ENCODE data around the gene PLA2G2D.

The PLA2G2D gene, protein sequence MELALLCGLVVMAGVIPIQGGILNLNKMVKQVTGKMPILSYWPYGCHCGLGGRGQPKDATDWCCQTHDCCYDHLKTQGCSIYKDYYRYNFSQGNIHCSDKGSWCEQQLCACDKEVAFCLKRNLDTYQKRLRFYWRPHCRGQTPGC

GRCh38 chr1:20119347-20119746 is at the start of gene PLA2G2D:
Gene PLA2G2D, minus strand, starts transcription at chr1:20119536. Its CDS starts 38 bp downstream, at chr1:20119498.
- DNase-seq = no peak

DNA sequence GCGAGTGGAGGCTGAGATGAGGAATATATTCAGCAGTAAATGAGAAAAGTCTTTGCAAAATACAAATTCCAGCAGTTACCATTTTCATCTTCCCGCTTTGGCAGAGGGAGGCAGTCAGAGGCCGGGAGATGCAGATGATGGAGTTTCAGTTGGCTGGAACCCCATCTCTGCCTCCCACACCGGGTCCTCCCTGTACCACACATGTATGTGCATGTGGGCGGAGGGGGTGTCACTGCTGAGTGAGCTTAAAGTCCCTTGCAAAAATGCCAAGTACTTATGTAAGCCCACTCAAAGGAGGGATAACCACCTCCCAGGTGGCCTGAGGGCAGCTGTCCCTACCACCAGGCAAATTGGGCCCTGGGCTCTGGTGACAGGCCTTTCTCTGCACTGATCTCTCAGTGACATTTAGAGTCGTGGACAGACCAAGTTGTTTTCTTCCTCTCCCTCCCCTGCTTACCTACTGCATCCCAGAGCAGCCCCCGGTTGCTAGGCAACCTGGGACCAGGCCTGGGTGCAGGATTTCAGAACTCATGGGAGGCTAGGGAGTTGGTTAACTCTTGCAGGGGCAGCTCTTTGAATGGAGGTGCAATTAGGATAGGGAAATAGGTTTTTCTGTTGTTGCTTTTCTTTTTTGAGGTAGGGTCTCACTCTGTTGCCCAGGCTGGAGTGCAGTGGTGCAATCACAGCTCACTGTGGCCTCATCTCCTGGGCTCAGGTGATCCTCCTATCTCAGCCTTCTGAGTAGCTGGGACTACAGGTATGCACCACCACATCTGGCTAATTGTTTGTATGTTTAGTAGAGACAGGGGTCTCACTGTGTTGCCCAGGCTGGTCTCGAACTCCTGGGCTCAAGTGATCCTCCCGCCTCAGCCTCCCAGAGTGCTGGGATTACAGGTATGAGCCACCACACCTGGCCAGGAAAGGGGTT is 49.5 kb upstream of the PLA2G2D start:
- DNase-seq = no peak

DNA sequence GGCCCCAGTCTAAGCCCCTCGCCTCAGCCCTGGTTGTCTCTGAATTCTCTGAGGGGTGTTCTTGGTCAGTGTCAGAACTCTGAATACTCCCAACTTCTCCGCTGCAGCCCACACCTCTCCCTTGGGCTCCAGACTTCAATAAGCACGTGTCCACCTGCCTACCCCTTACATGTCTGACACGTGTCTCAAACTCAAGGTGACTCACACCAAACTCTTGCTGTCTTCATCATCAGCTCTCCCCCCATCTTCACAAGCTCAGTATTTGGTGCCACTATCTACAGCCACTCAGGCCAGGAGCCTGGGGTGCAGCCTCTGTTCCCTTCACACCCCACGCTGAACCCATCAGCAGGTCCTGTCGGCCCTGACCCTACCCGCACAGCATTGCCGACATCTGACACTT is 47.8 kb upstream of the PLA2G2D start:
- DNase-seq = no peak

DNA sequence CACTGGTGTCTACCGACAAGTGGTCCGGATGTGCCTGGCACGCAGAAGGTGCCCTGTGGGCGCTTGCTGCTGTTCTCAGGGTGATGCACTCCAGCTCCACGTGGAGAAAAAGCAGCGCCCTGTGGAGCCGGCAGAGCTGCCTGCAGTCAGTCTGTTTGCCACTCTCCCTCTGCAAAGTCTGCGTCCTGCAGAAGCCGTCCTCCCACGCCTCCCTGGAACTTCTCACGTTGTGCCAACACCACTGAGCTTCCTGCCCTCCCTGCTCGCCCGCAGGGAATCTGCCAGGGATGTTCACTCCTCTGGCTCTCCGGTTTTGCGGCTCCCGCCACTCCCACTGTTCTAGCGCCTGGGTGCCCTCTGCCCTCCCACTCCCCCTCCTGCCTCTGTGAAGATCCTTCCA is 46.7 kb upstream of the PLA2G2D start:
- peak in 1 of 2 experiments; percentile 34 for DNase-seq

- peak; percentile 70 to 78 for DNase-seq
These were observed 46.2 kb upstream of the PLA2G2D start for GRCh38 chr1:20165522-20165951.

DNA sequence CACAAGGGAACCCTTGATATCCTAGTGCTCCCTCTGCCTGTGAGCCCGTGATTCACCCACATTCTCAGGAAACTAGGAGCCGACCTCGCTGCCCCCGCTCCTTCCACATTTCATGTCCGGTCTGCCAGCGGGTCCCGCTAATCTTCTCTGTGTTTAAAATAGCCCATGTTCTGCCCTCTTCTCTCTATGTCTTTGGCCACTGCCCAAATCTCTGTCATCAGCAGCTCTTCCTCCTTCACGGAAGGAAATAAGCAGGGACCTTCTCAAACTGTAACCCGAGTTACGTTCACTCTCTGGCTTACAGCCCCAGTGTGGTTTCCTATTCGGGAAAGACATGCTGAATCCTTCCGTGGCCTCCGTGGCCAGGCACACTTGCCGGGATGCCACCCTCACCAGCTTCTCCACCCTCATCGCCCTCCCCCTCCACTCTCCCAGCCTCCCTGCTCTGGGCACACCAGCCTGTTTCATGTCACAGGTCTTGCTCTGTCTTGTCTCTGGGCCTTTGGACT is 45.4 kb upstream of the PLA2G2D start:
- peak; percentile 29 to 52 for DNase-seq

GRCh38 chr1:20160034-20160433 is 40.7 kb upstream of the PLA2G2D start:
- DNase-seq = no peak

DNA sequence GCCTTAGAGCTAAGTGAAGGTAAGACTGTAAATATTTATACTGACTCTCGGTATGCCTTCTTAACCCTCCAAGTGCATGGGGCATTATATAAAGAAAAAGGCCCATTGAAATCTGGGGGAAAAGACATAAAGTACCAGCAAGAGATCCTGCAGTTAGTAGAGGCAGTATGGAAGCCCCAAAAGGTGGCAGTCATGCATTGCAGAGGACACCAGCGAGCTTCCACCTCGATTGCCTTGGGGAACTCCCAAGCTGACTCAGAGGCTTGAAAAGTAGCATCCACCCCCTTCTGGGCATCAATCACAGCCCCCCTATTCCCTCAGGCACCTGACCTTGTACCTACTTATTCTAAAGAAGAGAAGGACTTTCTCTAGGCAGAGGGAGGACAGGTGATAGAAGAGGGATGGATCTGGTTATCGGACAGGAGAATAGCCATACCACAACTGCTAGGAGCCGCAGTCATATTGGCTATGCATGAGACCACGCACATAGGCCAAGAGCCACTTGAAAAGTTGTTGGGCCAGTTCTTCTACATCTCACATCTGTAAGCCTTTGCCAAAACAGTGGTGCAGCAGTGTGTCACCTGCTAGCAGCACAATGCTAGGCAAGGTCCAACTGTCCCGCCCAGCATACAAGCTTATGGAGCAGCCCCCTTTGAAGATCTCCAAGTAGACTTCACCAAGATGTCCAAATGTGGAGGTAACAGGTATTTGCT is 39.2 kb upstream of the PLA2G2D start:
- DNase-seq = no peak

GRCh38 chr1:20154301-20154831 is 35.0 kb upstream of the PLA2G2D start:
- DNase-seq = no peak

DNA sequence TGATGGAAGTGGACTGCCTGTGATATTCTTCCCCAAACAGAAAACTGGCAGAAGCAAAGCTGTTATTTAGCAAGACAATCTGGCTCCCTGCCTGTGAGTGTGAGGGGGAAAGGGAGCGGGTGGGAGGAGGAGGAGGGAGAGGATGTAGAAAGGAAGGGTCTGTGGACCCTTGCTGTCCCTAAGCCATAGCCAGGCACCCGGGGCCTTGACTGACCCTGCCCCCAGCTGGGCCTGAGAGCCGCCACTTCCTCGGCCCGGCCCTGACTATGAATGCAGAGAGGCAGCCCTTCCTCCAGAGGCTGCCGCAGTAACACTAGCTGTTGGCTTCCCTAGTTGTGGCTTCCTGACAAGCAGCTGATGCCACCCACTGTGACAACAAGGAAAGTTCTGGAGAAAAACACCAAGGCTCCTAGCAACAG is 33.7 kb upstream of the PLA2G2D start:
- no peak for DNase-seq

DNA sequence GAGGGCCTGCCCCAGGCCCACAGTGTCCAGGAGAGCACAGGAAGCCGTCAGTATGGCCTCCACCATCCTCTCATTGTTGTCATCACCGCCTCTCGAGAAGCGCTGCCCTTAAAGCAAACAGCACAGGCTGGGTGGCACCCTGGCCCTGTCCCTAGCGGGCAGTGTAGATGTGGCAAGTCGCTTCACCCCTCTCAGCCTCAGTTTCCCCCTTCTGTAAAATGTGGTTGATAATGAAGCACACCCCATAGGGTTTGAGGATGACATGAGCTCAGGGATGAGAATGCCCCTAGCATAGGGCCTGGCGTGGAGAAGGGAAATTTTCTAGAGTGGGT is 33.2 kb upstream of the PLA2G2D start:
- no peak for DNase-seq

DNA sequence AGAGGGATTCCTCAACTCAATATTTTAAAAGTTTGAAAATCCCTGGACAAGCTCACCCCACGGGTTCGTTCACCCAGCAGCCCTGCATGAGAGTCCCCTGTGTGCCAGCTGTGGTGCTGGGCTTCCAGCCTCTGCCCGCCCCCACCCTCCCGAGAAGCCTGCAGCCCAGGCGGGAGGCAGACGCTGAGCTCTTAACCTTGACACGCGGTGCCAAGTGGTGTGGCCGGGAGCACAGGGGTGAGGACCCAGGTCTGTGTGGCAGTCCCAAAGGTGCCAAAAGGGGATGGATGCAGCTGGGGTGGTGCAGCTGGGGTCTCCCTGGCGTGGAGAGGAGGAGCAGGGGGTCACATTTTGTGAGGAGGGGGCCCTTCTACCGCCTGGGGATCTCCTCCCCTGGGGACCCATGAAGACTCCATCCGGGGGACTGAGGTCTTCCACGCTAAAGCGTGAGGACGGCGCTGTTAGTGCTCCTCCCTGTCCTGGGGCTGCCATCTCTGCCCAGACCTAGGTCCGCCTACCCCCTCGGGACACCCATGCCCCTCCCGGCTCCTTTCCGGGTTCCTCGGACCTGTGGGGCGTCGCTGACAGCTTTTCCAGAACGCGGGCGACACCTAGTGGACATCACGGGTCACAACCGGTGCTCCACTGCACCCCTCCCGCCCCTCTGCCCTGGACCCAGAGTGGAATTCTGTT is 32.7 kb upstream of the PLA2G2D start:
- peak; percentile 48 to 53 for DNase-seq

DNA sequence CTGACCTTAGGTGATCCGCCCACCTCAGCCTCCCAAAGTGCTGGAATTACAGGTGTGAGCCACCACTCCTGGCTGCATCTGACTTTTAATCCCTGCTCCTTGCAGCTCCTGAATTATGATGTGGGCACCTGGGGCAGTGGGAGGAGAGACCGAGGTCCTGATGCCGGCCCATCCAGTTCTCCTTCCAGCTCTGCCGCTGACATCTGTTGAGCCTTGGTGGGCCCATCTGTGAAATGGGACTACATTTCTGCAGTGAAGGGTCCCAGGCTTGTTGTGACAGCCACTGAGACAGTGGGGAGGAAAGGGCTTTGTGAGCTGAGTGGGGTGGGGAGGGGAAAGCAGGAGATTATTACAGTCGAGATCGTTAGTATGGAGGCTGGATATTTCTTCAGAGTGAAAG is 31.6 kb upstream of the PLA2G2D start:
- DNase-seq = no peak

- no peak for DNase-seq
These were observed 31.0 kb upstream of the PLA2G2D start for GRCh38 chr1:20150326-20150705.

DNA sequence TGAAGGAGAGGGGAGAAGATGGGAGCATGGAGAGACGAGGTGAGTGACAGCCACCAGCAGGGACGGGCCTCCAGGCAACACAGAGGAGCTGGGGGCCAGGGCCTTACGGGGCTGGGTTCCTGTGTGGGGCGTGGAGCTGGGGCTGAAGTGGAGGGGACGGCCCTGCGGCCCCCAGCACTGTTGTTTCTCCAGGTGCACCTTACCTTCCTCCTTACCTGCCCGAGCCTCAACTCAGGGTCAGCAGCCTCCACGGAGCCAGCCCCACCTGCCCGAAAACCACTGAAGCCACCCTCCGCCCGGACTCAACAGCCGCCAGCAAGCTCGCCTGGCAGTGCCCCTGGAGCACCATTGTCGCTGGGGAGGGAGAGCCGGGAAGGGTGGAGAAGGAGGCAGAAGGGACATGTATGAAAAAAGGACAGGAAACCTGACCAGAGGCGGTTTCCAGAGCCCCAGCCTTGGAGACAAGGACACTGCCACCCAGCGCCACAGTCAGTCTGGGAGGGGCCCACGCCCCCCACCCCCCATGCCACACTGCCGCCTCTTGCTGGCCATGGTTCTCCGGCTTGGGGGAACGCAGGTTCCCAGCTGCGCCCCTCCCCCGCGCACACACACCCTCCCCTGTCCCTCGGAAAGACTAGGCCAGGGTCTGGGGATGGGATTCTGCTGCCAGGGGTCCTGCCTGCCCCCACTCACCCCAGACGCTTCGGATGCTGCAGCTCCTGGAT is 30.4 kb upstream of the PLA2G2D start:
- DNase-seq = no peak

- no peak for DNase-seq
These were observed 29.5 kb upstream of the PLA2G2D start for GRCh38 chr1:20148571-20149500.

DNA sequence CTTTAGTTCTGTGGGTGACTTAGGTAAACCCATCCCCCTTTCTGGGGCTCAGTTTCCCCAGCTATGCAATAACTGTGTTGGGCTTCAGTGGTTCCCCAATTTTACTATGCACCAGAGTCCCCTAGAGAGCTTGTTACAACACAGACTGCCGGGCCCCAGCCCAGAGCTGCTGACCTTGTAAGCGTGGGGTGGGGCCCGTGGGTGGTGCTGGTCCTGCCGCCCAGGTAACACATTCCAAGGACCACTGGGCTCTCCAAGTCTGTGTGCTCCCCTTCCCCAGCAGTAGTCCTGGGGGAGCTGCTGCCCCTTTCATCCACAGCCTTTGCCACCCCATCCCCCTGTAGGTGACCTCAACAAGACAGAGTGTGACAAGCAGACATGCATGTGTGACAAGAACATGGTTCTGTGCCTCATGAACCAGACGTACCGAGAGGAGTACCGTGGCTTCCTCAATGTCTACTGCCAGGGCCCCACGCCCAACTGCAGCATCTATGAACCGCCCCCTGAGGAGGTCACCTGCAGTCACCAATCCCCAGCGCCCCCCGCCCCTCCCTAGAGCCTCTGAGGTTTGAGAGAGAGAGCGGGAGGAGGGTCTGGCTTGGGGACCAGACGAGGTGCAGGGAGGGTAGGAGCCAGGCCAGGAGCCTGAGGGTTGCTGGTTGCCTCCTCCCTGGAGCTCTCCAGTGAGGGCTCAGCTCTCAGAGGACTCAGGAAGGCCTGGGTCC is 28.7 kb upstream of the PLA2G2D start:
- no peak for DNase-seq

- DNase-seq = no peak
These were observed 24.6 kb upstream of the PLA2G2D start for GRCh38 chr1:20143734-20144565.

DNA sequence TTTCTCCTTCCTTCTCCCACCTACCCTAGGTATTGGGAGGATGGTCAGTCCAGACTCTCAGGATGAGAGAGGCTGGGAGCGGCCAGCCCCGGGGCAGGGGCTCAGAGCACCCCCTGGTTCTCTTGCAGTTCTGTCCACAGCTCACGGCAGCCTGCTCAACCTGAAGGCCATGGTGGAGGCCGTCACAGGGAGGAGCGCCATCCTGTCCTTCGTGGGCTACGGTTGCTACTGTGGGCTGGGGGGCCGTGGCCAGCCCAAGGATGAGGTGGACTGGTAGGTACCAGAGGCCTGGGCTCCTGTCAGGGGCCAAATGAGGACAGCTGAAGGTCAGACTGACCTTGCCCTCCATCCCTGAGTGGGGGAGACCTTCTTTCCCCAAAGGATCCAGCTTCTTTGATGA is 24.0 kb upstream of the PLA2G2D start:
- DNase-seq = no peak

All from AML-193 (cell line).